IMR-90 (cell line): ENCODE data around the gene IBA57. TPM values are rescaled to one million over a fixed set of nuclear protein-coding genes. Genes with fewer than 3 reads are reported as not detected.

Experiments
- ATAC-seq: fragments of 200-7000 bp; cut with Tn5 transposase; 2 replicates; pipeline ENCODE4 v1.9.1; 2020; ENCODE audit warnings: low read depth, mild to moderate bottlenecking, moderate library complexity
- BruUV-seq: library from RNA; stranded (reverse); fragments of 400-500 nt; replicated peaks from 2 replicates; lab custom pipeline; 2021; lab: Mats Ljungman, UMichigan
- CTCF ChIA-PET: fragments of 300-600 bp; formaldehyde crosslinking; extraction: SDS; loops from one replicate; lab custom pipeline; 2021; ENCODE audit warnings: antibody characterized with exemption; lab: Yijun Ruan, JAX
- POLR2A ChIA-PET: fragments of 300-600 bp; sonication (Branson Sonifier 250); formaldehyde crosslinking; loops from one replicate; lab custom pipeline; 2022; ENCODE audit warnings: antibody characterized with exemption; ENCODE audit not compliant: unreplicated experiment; lab: Charles Lee
- DNase-seq: peaks from one replicate; pipeline ENCODE4 v3.0.0; 2013
- H2AFZ ChIP-seq: replicated peaks from 2 replicates; pipeline ENCODE3; 2013; ENCODE audit warnings: low read length, mild to moderate bottlenecking; ENCODE audit not compliant: poor library complexity
- H2AK5ac ChIP-seq: 2 replicates; pipeline ENCODE4 v1.6.1; 2013; ENCODE audit warnings: low read depth, low read length, inconsistent platforms
- H2AK9ac ChIP-seq: replicated peaks from 2 replicates; pipeline ENCODE3; 2013; ENCODE audit warnings: mild to moderate bottlenecking, low read depth, low read length, moderate library complexity; ENCODE audit not compliant: poor library complexity
- H2BK120ac ChIP-seq: 2 replicates; pipeline ENCODE4 v1.6.1; 2013; ENCODE audit warnings: low read depth, low read length, inconsistent platforms
- H2BK15ac ChIP-seq: 3 replicates; pipeline ENCODE4 v1.6.1; 2013; ENCODE audit warnings: low read depth, low read length, inconsistent platforms
- H2BK20ac ChIP-seq: 2 replicates; pipeline ENCODE4 v1.6.1; 2013; ENCODE audit warnings: low read depth, mild to moderate bottlenecking, inconsistent platforms, low read length, moderate library complexity
- H2BK5ac ChIP-seq: 2 replicates; pipeline ENCODE4 v1.6.1; 2013; ENCODE audit warnings: mild to moderate bottlenecking, low read depth, low read length, inconsistent platforms; ENCODE audit not compliant: poor library complexity, severe bottlenecking
- H3K14ac ChIP-seq: replicated peaks from 2 replicates; pipeline ENCODE4 v1.6.1; 2013; ENCODE audit warnings: low read depth, low read length, inconsistent platforms
- H3K18ac ChIP-seq: 2 replicates; pipeline ENCODE4 v1.6.1; 2013; ENCODE audit warnings: low read depth, low read length, control low read depth
- H3K23ac ChIP-seq: 2 replicates; pipeline ENCODE4 v1.6.1; 2013; ENCODE audit warnings: low read depth, low read length, inconsistent platforms
- H3K27ac ChIP-seq: 2 replicates; pipeline ENCODE4 v1.5.1; 2013; ENCODE audit warnings: mild to moderate bottlenecking, control low read depth, low read length; ENCODE audit not compliant: insufficient read depth
- H3K27me3 ChIP-seq: 2 replicates; pipeline ENCODE4 v1.6.1; 2013; ENCODE audit warnings: low read length; ENCODE audit not compliant: control insufficient read depth, insufficient read depth
- H3K36me3 ChIP-seq: 2 replicates; pipeline ENCODE4 v1.6.1; 2013; ENCODE audit warnings: low read length, mixed read lengths; ENCODE audit not compliant: control insufficient read depth, insufficient read depth
- H3K4ac ChIP-seq: 2 replicates; pipeline ENCODE4 v1.6.1; 2013; ENCODE audit warnings: low read depth, low read length, inconsistent platforms
- H3K4me1 ChIP-seq: 2 replicates; pipeline ENCODE4 v1.6.1; 2013; ENCODE audit warnings: low read length, mixed read lengths; ENCODE audit not compliant: control insufficient read depth, insufficient read depth
- H3K4me2 ChIP-seq: 2 replicates; pipeline ENCODE4 v1.6.1; 2013; ENCODE audit warnings: low read depth, mild to moderate bottlenecking, control low read depth, low read length, moderate library complexity
- H3K4me3 ChIP-seq: 2 replicates; pipeline ENCODE4 v1.5.1; 2013; ENCODE audit warnings: low read depth, mild to moderate bottlenecking, control low read depth, low read length, moderate library complexity; ENCODE audit not compliant: insufficient read depth
- H3K56ac ChIP-seq: 2 replicates; pipeline ENCODE4 v1.6.1; 2013; ENCODE audit warnings: low read length, inconsistent platforms; ENCODE audit not compliant: insufficient read depth; ENCODE audit errors: extremely low read depth
- H3K79me1 ChIP-seq, 2 experiments: 2 replicates each; pipeline ENCODE4 v1.6.1; 2013; ENCODE audit warnings: low read length in 2 of 2, inconsistent platforms in 1 of 2, low read depth in 1 of 2
- H3K9ac ChIP-seq: 2 replicates; pipeline ENCODE4 v1.6.1; 2013; ENCODE audit warnings: low read depth, low read length, control low read depth
- H3K9me1 ChIP-seq: 2 replicates; pipeline ENCODE4 v1.6.1; 2013; ENCODE audit warnings: low read length, inconsistent platforms; ENCODE audit not compliant: insufficient read depth
- H3K9me3 ChIP-seq: 2 replicates; pipeline ENCODE4 v1.6.1; 2013; ENCODE audit warnings: low read length; ENCODE audit not compliant: control insufficient read depth, insufficient read depth
- H4K20me1 ChIP-seq: 2 replicates; pipeline ENCODE4 v1.6.1; 2013; ENCODE audit warnings: low read length, inconsistent platforms; ENCODE audit not compliant: insufficient read depth
- H4K5ac ChIP-seq: 2 replicates; pipeline ENCODE4 v1.6.1; 2013; ENCODE audit warnings: mild to moderate bottlenecking, low read depth, low read length, control low read depth
- H4K8ac ChIP-seq, 2 experiments: 2 replicates each; pipeline ENCODE4 v1.6.1; 2013; ENCODE audit warnings: low read depth in 2 of 2, low read length in 2 of 2, control low read depth in 1 of 2, inconsistent platforms in 1 of 2
- H4K91ac ChIP-seq: 2 replicates; pipeline ENCODE4 v1.6.1; 2013; ENCODE audit warnings: low read depth, low read length, inconsistent platforms; ENCODE audit not compliant: insufficient read depth
- BHLHE40 ChIP-seq: fragments of 150-350 bp; IDR thresholded peaks from 2 replicates; pipeline ENCODE4 v1.6.1; 2016; ENCODE audit warnings: mild to moderate bottlenecking, low read depth, low read length
- CEBPB ChIP-seq: IDR thresholded peaks from 2 replicates; pipeline ENCODE4 v1.6.1; 2012; ENCODE audit warnings: low read depth, low read length, improper control_type of control experiment
- CHD1 ChIP-seq: IDR thresholded peaks from 2 replicates; pipeline ENCODE4 v1.6.1; 2012; ENCODE audit warnings: low read depth, low read length, improper control_type of control experiment
- ELK1 ChIP-seq: fragments of 150-350 bp; IDR thresholded peaks from 2 replicates; pipeline ENCODE4 v1.6.1; 2016; ENCODE audit warnings: low read depth, mild to moderate bottlenecking, low read length, moderate library complexity, borderline replicate concordance
- FOS ChIP-seq: fragments of 150-350 bp; IDR thresholded peaks from 2 replicates; pipeline ENCODE4 v1.6.1; 2016; ENCODE audit warnings: low read depth, low read length
- MAFK ChIP-seq: IDR thresholded peaks from 2 replicates; pipeline ENCODE4 v1.6.1; 2012; ENCODE audit warnings: low read depth, low read length, improper control_type of control experiment
- MAZ ChIP-seq: IDR thresholded peaks from 2 replicates; pipeline ENCODE4 v1.6.1; 2012; ENCODE audit warnings: low read depth, mild to moderate bottlenecking, low read length, improper control_type of control experiment, moderate library complexity, borderline replicate concordance
- MXI1 ChIP-seq: IDR thresholded peaks from 2 replicates; pipeline ENCODE4 v1.6.1; 2012; ENCODE audit warnings: low read depth, mild to moderate bottlenecking, low read length, moderate library complexity, borderline replicate concordance
- NFE2L2 ChIP-seq: fragments of 150-350 bp; IDR thresholded peaks from 2 replicates; pipeline ENCODE4 v1.6.1; 2016; ENCODE audit warnings: low read depth, mild to moderate bottlenecking, low read length
- POLR2A ChIP-seq: IDR thresholded peaks from 2 replicates; pipeline ENCODE4 v1.6.1; 2012; ENCODE audit warnings: mild to moderate bottlenecking, low read depth, low read length
- RAD21 ChIP-seq: IDR thresholded peaks from 2 replicates; pipeline ENCODE4 v1.6.1; 2012; ENCODE audit warnings: low read length, improper control_type of control experiment
- RCOR1 ChIP-seq: IDR thresholded peaks from 2 replicates; pipeline ENCODE4 v1.6.1; 2012; ENCODE audit warnings: mild to moderate bottlenecking, low read length, improper control_type of control experiment; ENCODE audit not compliant: insufficient replicate concordance
- RFX5 ChIP-seq: IDR thresholded peaks from 2 replicates; pipeline ENCODE4 v1.8.0; 2012; ENCODE audit warnings: low read depth, mild to moderate bottlenecking, low read length, moderate library complexity
- SMC3 ChIP-seq: fragments of 150-350 bp; IDR thresholded peaks from 2 replicates; pipeline ENCODE4 v1.6.1; 2016; ENCODE audit warnings: low read depth, mild to moderate bottlenecking, antibody characterized with exemption, low read length, moderate library complexity
- USF2 ChIP-seq: fragments of 150-350 bp; IDR thresholded peaks from 2 replicates; pipeline ENCODE4 v1.6.1; 2017; ENCODE audit warnings: mild to moderate bottlenecking, antibody characterized with exemption, low read length, low read depth
- WGBS, 2 experiments: methylation state at CpG; one replicate each; pipeline versions ENCODE4 v1.1.5 to v1.1.7; 2013; ENCODE audit warnings: missing lambda C conversion rate in 2 of 2; ENCODE audit not compliant: insufficient read length in 1 of 2; ENCODE audit errors: extremely low coverage in 2 of 2; 5-methylcytosine and 5-hydroxymethylcytosine counted together
- dilution Hi-C: fragments of 300-500 bp; cut with HindIII; formaldehyde crosslinking; loops from one replicate; pipeline ENCODE4 v1.14.3; 2018; ENCODE audit warnings: low sequenced_read_pairs; ENCODE audit not compliant: unreplicated experiment
- in situ Hi-C: fragments of 300-500 bp; cut with MboI; formaldehyde crosslinking; loops from 3 replicates; pipeline ENCODE4 v1.14.3; 2019; ENCODE audit warnings: low sequenced_read_pairs, inconsistent platforms, mixed read lengths
- intact Hi-C: fragments of 100-400 bp; cut with micrococcal nuclease; formaldehyde crosslinking; loops from 2 replicates; pipeline ENCODE4 v1.10.0; 2022
- polyA plus RNA-seq, 3 experiments: library from polyadenylated mRNA; depleted of rRNA; stranded (reverse); fragments of >200 nt; gene quantifications; 2 replicates each; pipeline ENCODE4 v1.2.3, GENCODE V29; 2012; ENCODE audit warnings: low replicate concordance in 1 of 3
- total RNA-seq: library from RNA; depleted of rRNA; stranded (reverse); fragments of >200 nt; gene quantifications from 2 replicates; pipeline ENCODE4 v1.2.3, GENCODE V29; 2012

The IBA57 gene
- total and polyA plus RNA-seq, 2 of the 4 experiments (the other 2 are of a cell fraction) = 2.0 to 2.6 TPM

- no peaks in the 10 kb centered on the region for H3K27me3 ChIP-seq
- peaks cover 9 to 75% of the 10 kb centered on the region in 2 experiments for H3K79me1 ChIP-seq
- POLR2A ChIA-PET = no interaction called here
- H3K36me3 ChIP-seq = peaks cover 15% of the 10 kb centered on the region
- H2BK5ac ChIP-seq = no peak overlapping the region
- peaks cover 24% of the 10 kb centered on the region for H3K9me1 ChIP-seq
- H4K91ac ChIP-seq = no peak overlapping the region
- H2BK120ac ChIP-seq = no peak overlapping the region
- H2AFZ ChIP-seq = no peak overlapping the region
- H3K9ac ChIP-seq = no peak overlapping the region
- H3K4me1 ChIP-seq = peaks cover 33% of the 10 kb centered on the region
- dilution Hi-C loops = no loop called here
- in situ Hi-C loops = no loop called here
- no peak overlapping the region for H3K56ac ChIP-seq
- H3K4me3 ChIP-seq = no peak overlapping the region
- no peak overlapping the region for H3K4ac ChIP-seq
- H4K8ac ChIP-seq = no peak overlapping the region
- H3K4me2 ChIP-seq = no peak overlapping the region
- no peak overlapping the region for H2BK15ac ChIP-seq
- DNase-seq (no peak), ATAC-seq (no peak)
- H2AK9ac ChIP-seq = no peak overlapping the region
- 89% methylated on average over 7 of the region's 31 CpGs; no CpG with 5 or more reads in 1 of the 2 experiments for WGBS, 2 experiments
- H4K20me1 ChIP-seq = peaks cover 65% of the 10 kb centered on the region
- CTCF ChIA-PET = no interaction called here
- no TSS peak for BruUV-seq
- no peak overlapping the region for H2AK5ac ChIP-seq
- no peak overlapping the region for H3K23ac ChIP-seq
- no peaks in the 10 kb centered on the region for H3K9me3 ChIP-seq
- H2BK20ac ChIP-seq = no peak overlapping the region
- H3K14ac ChIP-seq = no peak overlapping the region
- no peak overlapping the region for H3K18ac ChIP-seq
- H4K5ac ChIP-seq = no peak overlapping the region
- intact Hi-C loops = no loop called here
- no peak overlapping the region for H3K27ac ChIP-seq
- TF ChIP-seq USF2 (no peak), POLR2A (no peak), MXI1 (no peak), MAFK (no peak), RFX5 (no peak), MAZ (no peak), CHD1 (no peak), ELK1 (no peak), SMC3 (no peak), RAD21 (no peak), FOS (no peak), CEBPB (no peak), NFE2L2 (no peak), BHLHE40 (no peak), RCOR1 (no peak)
Measured at GRCh38 chr1:228145463-228146416, 19.9 kb upstream of the IBA57 start.
